NCI-H748 treated with DMSO at 0.1 percent for 48 hours (cell line): Measurements from ENCODE around the gene SMKR1.
"Not testable (repeated sequence)": the region's sequence is repeated elsewhere in the genome, so short reads cannot be mapped to it uniquely, and the experiment has no call there.

Experiments
- DNase-seq: peaks from one replicate; lab custom pipeline; 2025; lab: John Stamatoyannopoulos, UW

The SMKR1 gene

DNA sequence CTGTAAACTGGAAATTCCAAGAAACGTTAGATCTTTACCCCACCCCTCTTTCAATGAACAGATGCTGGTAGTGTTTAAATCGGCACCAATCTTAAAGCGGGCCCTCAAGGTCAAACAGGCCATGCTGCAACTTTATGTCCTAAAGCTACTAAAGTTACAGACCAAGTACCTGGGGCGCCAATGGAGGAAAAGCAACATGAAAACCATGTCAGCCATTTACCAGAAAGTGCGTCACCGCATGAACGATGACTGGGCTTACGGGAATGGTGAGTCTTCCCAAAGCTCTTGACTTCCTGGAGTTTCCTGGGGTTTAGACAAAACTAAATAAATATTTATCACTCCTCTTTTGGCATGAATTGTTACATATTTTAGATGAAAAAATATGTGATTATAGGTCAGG is 19.6 kb upstream of the SMKR1 start:
- no peak for DNase-seq

DNA sequence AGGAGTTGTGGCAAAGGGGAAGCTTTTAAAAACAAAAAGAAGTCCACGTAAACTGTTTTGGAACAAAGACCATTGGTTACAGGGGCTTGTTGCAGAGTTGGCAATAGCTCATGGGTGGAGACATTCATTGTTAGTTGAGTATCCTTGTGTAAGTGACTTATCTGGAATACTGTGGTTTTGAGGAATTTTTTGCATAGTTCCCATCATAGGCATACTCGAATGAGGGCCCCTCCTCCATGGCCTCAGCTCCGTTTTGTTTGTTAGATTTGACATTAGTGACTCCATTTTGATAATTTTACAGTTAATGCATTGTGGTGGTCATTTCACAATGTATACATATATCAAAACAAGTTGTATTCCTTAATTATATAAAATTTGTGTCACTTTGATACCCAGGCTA is 12.8 kb upstream of the SMKR1 start:
- no peak for DNase-seq

DNA sequence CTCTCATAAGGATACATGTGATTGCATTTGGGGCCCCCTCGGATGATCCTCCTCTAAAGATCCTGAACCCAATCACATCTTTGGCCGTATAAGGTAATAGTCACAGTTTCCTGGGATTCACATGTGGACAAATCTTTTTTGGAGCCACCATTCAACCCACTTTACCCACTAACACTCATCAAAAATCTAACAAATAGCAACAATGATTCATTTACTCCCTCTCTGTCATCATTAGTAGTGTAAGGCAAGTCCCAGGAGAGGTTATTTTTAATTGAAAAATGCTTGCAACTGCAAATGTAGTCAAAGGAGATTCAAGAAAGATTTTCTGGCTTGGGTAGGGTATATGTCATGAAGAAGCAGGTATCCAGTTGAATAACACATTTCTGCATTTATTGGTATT is 9.9 kb upstream of the SMKR1 start:
- no peak for DNase-seq

DNA sequence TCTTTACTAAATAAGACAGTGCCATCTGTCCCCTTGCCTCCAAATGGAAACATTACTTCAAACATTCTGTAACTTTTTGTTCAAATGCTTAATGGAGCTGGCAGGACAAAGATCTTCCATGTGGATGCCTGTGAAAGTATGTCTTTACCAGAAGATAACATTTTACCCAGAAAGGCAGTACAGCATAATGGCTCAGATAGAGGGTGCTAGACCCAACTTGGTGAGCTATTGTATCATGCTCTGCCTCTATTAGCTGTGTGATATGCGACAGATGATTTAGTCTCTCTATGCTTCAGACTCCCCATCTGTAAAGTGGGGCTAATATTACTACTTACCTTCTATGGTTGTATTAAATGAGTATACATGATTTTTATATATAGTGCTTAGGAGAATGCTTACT is 8.8 kb upstream of the SMKR1 start:
- DNase-seq = no peak

DNA sequence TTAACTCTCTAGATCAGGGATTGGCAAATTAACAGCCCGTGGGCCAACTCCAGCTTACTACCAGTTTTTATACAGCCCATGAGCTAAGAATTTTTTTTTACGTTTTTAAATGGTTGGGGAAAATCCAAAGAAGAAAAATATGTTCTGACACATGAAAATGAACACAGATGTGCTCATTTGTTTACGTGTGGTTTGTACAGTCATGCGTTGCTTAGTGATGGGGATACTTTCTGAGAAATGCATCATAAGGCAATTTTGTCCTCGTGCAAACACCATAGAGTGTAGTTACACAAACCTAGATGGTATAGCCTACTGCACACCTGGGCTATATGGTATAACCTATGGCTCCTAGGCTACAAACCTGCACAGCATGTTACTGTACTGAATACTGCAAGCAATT is 8.3 kb upstream of the SMKR1 start:
- DNase-seq = no peak

DNA sequence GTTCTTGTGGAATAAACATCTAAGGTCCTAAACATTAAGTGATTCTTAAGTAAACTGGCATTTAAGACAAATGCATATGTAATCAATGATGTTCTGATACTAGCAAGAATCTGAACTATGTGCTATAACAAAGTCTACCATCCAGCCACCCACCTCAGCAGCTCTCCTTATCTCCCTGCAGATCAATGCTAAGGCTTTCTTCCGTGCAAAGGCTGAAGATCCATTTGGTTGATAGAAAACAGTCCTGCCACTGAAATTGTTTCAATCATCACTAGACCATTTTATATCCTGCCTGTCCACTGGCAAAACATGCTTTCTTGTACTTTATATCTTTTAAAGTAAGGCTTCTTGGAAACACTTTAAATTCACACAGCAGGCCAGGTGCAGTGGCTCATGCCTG is 6.3 kb upstream of the SMKR1 start:
- DNase-seq = no peak

DNA sequence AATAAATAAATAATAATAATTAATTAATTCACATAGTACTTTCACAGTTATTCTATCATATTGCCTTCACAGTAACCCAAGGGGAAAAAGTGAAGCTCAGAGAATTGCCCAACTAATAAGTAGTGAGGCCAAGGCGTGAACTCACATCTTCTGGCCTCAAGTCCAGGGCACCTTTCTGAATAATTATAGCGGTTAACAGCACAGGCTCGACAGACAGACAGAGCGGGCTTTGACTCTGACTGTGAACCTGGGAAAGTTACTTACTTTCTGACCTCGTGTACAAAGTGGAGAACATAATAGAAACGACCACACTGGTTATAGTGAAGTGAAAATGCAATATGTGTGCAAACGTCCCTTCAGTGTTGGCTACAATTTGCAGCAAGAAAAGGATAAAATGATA is 5.7 kb upstream of the SMKR1 start:
- DNase-seq = no peak

DNA sequence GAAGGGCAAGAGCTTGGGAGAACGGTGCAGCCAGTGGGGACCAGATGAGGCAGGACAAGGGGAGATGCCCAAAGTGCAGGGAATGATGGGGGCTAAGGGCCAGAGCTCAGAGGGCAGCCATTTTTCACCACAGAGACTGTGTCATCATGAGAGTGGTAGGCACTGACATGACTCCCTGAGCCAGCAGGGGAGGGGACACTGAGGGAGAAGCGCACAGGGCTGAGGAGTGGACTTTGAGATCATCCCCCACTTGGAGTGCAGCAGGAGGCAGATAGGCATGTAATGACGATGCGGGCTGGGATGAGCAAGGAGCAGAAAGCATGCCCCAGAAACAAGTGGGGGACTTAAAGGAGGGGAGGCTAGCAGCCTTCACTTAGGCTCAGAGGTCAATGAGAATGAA is 5.2 kb upstream of the SMKR1 start:
- no peak for DNase-seq

DNA sequence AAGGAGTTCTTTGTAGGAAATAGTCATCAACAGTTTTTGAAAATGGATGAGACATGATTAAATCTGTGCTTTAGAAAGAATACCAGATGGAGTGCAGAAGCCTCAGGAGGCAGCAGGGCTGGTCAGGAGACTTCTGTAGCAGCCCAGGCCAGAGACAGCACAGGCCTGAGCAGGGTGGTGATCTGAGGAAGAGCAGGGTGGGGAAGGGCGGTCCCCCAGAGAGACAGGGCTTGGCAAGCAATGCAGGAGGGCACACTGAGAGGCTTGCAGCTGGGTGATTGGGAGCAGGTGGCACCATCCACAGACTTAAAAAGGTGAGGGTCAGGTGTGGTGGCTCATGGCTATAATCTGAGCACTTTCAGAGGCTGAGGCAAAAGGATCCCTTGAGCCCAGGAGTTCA is 4.3 kb upstream of the SMKR1 start:
- no peak for DNase-seq

DNA sequence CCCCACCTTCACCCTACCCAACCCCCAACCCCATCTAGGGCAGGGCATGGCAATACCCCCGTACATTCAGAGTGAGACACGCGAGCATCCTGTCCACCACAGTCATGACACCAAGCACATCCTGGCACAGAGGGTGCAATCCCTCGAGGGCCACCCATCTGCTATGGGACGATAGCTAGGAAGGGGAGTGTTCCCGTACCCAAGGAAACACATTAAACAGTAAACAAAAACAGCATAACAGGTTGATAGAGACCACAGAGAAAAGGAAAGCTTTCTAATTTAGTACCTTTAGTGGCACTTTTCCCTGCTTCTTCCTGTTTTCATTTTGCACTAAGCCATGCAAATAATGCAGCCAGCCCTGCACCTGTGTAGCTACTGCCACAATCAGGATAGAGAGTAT is 2.3 kb upstream of the SMKR1 start:
- no peak for DNase-seq

DNA sequence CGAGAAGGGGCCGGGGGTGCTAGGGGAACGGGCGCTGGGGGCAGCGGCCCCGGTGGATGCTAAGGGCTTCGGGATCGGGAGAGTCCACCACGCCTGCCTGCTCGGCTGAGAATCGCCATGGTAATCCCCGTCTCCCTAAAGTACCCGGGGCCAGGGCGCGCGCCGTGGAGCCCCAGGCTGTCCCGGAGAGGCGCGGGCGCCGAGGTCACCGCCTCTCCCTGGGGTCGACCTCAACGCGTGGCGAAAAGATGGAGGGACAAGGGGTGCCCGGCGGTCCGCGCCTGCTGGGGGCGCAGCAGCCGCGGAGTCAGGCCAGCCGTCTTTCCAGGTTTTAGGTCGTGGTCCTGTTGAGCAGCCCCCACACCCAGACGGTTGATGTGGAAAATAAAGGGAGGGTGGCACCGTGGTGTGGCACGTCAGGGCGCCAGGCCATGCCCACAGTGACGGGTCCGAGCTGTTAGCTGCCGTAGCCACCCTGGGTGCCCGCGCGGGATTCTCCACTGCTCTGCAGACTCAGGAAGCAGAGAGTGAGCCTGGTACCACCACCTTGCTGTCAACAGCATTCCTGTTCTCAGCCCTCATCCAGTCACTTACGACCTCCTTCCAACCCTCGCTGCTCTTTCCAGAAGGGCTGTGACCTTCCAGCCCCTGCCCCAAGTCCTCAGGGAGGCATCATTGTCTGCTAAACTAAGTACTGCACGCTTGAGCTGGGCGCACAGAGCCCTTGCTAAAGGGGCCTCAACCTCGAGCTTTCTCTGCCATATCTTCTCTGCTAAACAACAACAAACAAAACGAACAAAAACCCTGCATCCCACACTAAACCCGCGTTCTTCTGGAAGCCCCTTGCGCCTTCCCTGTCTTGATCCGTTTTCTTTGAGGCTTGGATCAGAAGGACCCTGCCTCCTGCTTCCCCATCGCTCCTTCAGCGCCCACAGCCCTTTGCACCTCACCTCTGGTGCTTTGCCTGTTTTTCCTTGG is 666 bp downstream of the SMKR1 start:
- peak; percentile 21 for DNase-seq

DNA sequence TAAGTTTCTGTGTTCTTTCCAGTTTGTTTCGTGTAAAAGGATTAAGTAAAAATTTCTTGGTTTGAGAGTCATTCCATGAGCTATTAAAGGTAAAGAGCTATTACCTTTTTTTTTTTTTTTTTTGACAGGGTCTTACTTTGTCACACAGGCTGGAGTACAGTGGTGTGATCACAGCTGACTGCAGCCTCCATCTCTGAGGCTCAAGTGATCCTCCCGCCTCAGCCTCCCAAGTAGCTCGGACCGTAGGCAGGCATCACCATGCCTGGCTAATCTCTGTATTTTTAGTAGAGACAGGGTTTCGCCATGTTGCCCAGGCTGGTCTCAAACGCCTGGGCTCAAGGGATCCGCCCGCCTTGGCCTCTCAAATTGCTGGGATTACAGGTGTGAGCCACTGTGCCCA is 1.4 kb downstream of the SMKR1 start:
- no peak for DNase-seq

DNA sequence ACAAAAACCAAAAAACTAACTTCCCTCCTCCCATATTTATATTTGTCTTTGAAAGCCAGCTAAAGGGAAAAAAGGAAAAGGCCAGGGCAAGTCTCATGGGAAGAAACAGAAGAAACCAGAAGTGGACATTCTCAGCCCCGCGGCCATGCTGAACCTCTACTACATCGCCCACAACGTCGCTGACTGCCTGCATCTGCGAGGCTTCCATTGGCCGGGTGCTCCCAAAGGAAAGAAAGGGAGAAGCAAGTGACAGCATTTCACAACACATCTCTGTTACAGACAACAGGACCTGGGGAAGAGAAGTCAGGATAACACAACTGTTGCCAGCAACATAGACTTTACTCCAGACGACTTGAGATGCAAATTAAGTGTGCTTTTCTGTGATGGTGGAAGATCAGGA is 9.9 kb downstream of the SMKR1 start:
- no peak for DNase-seq

DNA sequence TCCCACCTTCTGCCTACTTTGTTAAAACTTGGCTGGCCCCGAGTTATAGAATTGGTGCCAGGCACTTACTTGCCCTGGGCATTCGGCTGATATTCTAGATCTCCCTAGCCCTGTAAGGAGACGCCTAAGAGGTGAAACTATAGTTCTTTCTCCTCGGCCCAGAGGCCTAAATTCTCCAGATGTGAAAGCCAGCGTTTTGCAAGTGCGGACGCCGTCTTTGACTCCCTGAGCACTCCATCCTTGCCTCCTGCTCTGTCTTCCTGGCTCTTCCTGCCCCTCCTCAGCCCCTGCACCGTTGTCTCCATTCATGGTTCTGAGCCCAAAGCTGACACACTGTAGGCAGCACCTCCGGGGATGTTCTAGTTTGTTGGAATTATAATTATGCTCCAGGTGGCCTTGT is 11.2 kb downstream of the SMKR1 start:
- DNase-seq = no peak

DNA sequence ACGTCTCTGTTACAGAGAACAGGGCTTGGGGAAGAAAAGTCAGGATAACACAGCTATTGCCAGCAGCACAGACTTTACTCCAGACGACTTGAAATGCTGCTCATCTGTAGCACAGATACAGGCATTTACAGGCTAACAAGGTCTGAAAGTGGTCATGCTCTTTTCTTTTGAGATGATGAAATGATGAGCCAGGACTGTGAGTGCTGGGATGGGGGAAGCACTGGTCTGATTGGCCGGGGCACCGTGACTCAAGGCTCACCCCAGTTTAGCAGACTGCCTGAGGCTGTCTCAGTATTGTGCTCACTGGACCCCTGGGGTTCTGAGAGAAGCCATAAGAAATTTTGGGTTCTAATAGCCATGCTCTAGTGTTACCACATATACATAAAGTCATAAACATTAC is 12.4 kb downstream of the SMKR1 start:
- DNase-seq = no peak

DNA sequence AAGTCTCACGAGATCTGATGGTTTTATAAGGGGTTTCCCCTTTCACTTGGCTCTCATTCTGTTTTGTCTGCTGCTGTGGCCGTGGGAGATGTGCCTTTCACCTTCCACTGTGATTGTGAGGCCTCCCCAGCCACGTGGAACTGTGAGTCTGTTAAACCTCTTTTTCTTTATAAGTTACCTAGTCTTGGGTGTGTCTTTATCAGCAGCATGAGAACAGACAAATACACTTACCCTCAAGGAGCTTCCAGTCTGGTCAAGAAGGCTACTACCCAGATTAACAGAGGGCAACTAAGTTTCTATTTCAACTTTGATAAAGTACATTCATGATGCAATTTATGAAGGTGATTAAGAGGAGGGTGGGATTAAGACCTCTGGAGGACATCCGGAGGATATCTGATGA is 13.1 kb downstream of the SMKR1 start:
- DNase-seq = no peak

DNA sequence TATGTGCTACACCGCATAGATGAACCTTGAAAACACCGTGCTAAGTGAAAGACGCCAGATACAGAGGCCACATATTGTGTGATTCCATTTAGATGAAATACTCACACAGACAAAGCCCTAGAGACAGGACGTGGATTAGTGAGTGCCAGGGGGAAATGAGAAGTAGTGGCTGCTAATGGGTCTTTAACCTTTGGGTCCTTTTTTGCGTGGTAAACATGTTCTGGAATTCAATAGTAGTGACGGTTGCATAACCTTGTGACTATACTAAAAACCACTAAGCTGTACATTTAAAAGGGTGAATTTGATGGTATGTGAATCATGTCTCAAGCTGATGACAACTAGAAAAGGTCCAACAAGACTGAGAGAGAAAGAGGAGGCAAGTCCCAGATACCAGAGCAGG is 15.6 kb downstream of the SMKR1 start:
- DNase-seq = no peak

DNA sequence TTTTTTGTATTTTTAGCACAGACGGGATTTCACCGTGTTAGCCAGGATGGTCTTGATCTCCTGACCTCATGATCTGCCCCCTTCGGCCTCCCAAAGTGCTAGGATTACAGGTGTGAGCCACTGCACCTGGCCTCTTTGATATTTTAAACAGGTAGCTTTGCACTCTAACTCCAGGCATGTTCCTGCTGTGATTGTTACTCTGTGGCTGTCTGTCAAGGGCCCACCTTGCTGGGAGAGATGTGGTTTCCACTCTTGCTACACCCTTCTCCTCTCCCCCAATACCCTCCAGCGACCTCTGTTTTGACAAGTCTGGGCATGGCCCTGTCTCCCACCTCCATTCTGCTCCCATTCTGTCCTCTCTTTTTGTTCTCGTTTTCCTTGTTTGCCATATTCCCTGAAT is 17.1 kb downstream of the SMKR1 start:
- no peak for DNase-seq

DNA sequence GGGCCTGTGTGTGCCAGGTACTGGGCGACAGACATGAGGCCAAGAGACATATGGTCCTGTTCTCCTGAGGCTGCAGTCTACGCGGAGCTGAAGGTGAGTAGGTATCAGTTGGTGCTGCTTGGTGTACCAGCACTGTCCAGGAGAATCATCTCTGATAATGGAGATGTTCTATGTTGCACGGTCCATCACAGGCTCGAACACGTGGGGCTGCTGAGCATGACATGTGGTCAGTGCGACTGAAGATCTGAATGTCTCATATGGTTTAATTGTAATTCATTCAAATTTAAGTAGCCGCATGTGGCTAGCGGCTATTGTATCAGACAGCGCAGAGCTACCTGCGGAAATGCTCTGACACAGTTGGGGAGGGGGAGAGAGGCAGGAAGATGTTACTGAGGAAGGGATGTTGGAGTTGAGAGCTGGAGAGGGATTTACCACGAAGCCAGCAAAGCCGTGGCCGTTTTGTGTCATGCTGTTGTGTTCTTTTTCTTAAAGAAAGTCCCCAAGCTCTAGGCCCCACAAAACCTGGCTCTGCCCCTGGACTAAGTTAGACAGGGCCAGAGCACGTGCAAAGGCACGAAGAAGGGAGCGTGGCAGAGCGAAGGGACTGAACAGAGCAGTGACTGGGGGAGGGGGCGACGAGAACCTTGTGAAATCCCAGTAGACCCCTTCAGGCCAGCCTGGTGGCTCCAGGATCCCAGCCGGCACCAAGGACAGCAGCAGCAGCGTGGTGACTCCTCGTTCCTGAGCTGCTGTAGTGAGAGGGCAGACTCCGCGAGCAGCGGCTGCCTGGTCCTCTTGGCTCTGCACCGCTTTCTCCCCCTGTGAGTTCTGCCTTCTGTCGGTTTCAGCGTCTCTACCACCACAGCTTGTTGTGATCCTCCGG is 20.0 kb downstream of the SMKR1 start:
- no peak for DNase-seq

DNA sequence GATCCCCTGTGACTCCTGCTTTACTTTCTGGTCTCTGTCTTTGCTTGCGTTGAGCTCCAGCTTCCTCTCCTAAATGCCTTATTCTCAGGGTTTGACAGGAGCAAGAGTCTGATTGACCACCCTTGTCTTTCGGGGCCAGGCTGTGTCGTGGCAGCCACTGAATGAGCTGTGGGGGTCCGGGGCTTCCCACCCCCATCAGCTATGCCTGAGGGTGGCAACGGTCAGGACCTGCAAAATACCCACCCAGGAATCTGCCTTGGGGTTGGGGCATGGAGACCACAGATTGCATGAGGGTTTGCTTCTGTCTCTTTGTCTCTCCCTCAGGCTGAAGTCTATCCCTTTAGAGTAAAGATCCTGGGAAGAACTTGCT is 20.6 kb downstream of the SMKR1 start:
- DNase-seq = no peak

DNA sequence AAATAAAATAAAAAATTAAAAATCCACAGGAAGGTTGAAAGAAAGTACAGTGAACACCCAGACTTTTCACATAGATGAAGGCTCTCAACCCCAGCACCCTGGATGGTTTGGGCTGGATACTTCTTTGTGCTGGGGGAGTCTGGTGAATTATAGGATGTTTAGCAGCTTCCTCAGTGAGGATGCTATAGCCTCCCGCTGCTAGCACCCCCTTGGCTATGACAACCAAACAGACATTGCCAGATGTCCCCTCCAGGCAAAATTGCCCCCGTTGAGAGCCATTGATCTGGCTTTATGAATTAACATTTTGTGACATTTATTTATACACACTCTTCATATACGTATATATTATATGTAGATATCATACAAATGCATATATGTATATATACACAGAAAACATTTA is 21.6 kb downstream of the SMKR1 start:
- no peak for DNase-seq

DNA sequence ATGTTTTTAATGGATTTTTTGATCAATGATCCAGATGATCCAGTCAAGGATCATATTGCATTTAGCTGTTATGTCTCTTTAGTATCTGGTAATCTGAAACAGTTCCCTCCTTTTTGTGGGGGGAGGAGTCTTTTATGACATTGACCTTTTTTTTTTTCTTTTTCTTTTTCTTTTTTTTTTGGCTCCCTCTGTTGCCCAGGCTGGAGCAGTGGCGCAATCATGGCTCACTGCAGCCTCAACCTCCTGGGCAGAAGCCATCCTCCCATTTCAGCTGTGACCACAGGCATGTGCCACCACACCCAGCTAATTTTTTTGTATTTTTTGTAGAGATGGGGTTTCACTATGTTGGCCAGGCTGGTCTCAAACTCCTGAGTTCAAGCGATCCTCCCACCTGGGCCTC is 22.1 kb downstream of the SMKR1 start:
- DNase-seq = not testable (repeated sequence)

DNA sequence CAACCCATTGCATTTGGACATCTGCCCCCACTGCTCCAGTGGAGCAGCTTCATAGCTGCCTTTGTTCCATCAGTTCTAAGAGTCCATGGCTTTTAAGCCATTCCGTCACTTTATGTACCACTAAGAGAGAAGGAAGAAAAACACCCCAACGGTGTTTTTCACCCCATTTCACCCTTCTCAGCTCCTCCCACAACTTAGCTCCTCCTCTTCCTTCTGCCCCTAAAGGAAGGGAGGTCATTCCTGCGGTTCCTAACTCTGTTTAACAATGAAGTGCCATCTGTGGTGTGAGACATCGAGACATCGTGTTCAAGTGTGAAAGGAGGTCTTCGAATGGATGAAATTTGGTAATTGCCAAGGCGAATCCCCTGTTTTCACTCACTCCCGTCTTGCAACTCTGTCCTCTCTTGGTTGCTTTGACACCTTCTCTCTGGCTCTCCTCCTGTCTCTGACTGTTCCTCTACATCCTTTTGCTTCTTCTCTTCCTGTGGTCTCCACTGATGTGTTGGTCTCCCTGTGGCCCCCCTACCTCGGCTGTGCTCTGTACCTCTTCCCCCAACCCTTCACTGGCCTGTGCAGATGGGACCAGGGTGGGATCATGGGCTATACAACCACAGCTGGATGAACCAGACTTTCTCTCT is 23.0 kb downstream of the SMKR1 start:
- no peak for DNase-seq
